Measurements from ENCODE around the gene IRAG1. TPM values are rescaled to one million over a fixed set of nuclear protein-coding genes. Genes with fewer than 3 reads are reported as not detected.

The IRAG1 gene
- polyA plus RNA-seq, 1 donor from 2014 or later, result 0.14 TPM

GRCh38 chr11:10694486-10695239 lies 1.1 kb upstream of the IRAG1 start:
- Histone ChIP-seq H3K79me2 (replicated peaks; ENCODE audit: insufficient read depth, low read length) (no peaks in the 10 kb centered on the region), H3K36me3 (ENCODE audit: insufficient read depth, low read length) (no peaks in the 10 kb centered on the region), H4K20me1 (ENCODE audit: insufficient read depth) (no peaks in the 10 kb centered on the region), H3K9me2 (ENCODE audit: insufficient read depth, low read length) (no peaks in the 10 kb centered on the region), H3K4me2 (ENCODE audit: low read length) (no peak overlapping the region), H2AFZ (ENCODE audit: low read depth, low read length) (no peak overlapping the region), H3K9ac (ENCODE audit: low read length) (no peak overlapping the region), H3K27ac (ENCODE audit: low read length) (no peak overlapping the region), H3K9me3 (ENCODE audit: low read length) (no peaks in the 10 kb centered on the region), H3K4me3 (ENCODE audit: low read length) (no peak overlapping the region), H3F3A (ENCODE audit: insufficient read depth, low read length, poor library complexity, severe bottlenecking) (no peaks in the 10 kb centered on the region), H3K27me3 (ENCODE audit: insufficient read depth, low read depth, low read length) (no peaks in the 10 kb centered on the region)
- TF ChIP-seq TAF1 (IDR thresholded peaks at IDR 0.05; ENCODE audit: low read depth) (no peak), CTCF (IDR thresholded peaks at IDR 0.05; ENCODE audit: poor library complexity, severe bottlenecking) (no peak), POLR2AphosphoS5 (IDR thresholded peaks at IDR 0.05) (no peak), RAD21 (conservative IDR thresholded peaks at IDR 0.05) (no peak), REST (IDR thresholded peaks at IDR 0.05; ENCODE audit: borderline replicate concordance) (no peak), MXI1 (conservative IDR thresholded peaks at IDR 0.05; ENCODE audit: poor library complexity, severe bottlenecking) (no peak), SMC3 (conservative IDR thresholded peaks at IDR 0.05; ENCODE audit: poor library complexity) (no peak), EZH2 (IDR thresholded peaks at IDR 0.05; ENCODE audit: borderline replicate concordance, insufficient read depth, low read length, poor library complexity, severe bottlenecking) (no peak), EP300 (conservative IDR thresholded peaks at IDR 0.05; ENCODE audit: poor library complexity, severe bottlenecking) (no peak)

GRCh38 chr11:10692531-10693115 lies 932 bp downstream of the IRAG1 start:
- Histone ChIP-seq H3K4me3 (ENCODE audit: low read length) (no peak overlapping the region), H2AFZ (ENCODE audit: low read depth, low read length) (no peak overlapping the region), H3F3A (ENCODE audit: insufficient read depth, low read length, poor library complexity, severe bottlenecking) (no peaks in the 10 kb centered on the region), H3K9me3 (ENCODE audit: low read length) (no peaks in the 10 kb centered on the region), H3K79me2 (replicated peaks; ENCODE audit: insufficient read depth, low read length) (no peaks in the 10 kb centered on the region), H3K27me3 (ENCODE audit: insufficient read depth, low read depth, low read length) (no peaks in the 10 kb centered on the region), H3K36me3 (ENCODE audit: insufficient read depth, low read length) (no peaks in the 10 kb centered on the region), H3K9me2 (ENCODE audit: insufficient read depth, low read length) (no peaks in the 10 kb centered on the region), H4K20me1 (ENCODE audit: insufficient read depth) (no peaks in the 10 kb centered on the region), H3K27ac (ENCODE audit: low read length) (no peak overlapping the region), H3K9ac (ENCODE audit: low read length) (no peak overlapping the region), H3K4me2 (ENCODE audit: low read length) (no peak overlapping the region)
- TF ChIP-seq REST (IDR thresholded peaks at IDR 0.05; ENCODE audit: borderline replicate concordance) (no peak), EP300 (conservative IDR thresholded peaks at IDR 0.05; ENCODE audit: poor library complexity, severe bottlenecking) (no peak), CTCF (IDR thresholded peaks at IDR 0.05; ENCODE audit: poor library complexity, severe bottlenecking) (no peak), RAD21 (conservative IDR thresholded peaks at IDR 0.05) (no peak), POLR2AphosphoS5 (IDR thresholded peaks at IDR 0.05) (no peak), EZH2 (IDR thresholded peaks at IDR 0.05; ENCODE audit: borderline replicate concordance, insufficient read depth, low read length, poor library complexity, severe bottlenecking) (no peak), SMC3 (conservative IDR thresholded peaks at IDR 0.05; ENCODE audit: poor library complexity) (no peak), TAF1 (IDR thresholded peaks at IDR 0.05; ENCODE audit: low read depth) (no peak), MXI1 (conservative IDR thresholded peaks at IDR 0.05; ENCODE audit: poor library complexity, severe bottlenecking) (no peak)

Measured in neural cell (in vitro differentiated cells).